HL-60 (cell line): Measurements from ENCODE around the gene GRK7.

Experiments used
- DNase-seq, 2 experiments: peaks; one replicate each; pipeline ENCODE4 v3.0.0-alpha.2; 2010 to 2020; ENCODE audit warnings: low read depth in 1 of 2, low spot score in 1 of 2
- H3K27ac ChIP-seq: fragments of 250-450 bp; sonication (Bioruptor Pico); replicated peaks from 2 replicates; pipeline ENCODE4 v1.5.1; 2020; ENCODE audit warnings: mild to moderate bottlenecking, moderate library complexity
- H3K27me3 ChIP-seq: fragments of 250-450 bp; sonication (Bioruptor Pico); 2 replicates; pipeline ENCODE4 v1.5.1; 2021; ENCODE audit warnings: mild to moderate bottlenecking, moderate library complexity; ENCODE audit not compliant: insufficient read depth, poor library complexity, severe bottlenecking
- H3K4me3 ChIP-seq: replicated peaks from 2 replicates; pipeline ENCODE4 v1.5.1; 2011; ENCODE audit warnings: mild to moderate bottlenecking, control low read depth, low read length; ENCODE audit not compliant: insufficient read depth
- GABPA ChIP-seq: IDR thresholded peaks from 2 replicates; pipeline ENCODE4 v1.6.1; 2012; ENCODE audit warnings: low read depth
- POLR2AphosphoS5 ChIP-seq: IDR thresholded peaks from 2 replicates; pipeline ENCODE4 v1.6.1; 2012; ENCODE audit warnings: low read depth
- SPI1 ChIP-seq: IDR thresholded peaks from 2 replicates; pipeline ENCODE4 v1.6.1; 2012; ENCODE audit warnings: low read depth, mild to moderate bottlenecking, borderline replicate concordance
- TF ChIP-seq, protein P1 (sequence below): IDR thresholded peaks from 2 replicates; pipeline ENCODE4 v1.6.1; 2012; ENCODE audit warnings: low read depth; ENCODE audit not compliant: insufficient replicate concordance
- TF ChIP-seq, protein P2 (sequence below): IDR thresholded peaks from one replicate; pipeline ENCODE4 v1.5.1; 2011; ENCODE audit warnings: low read length, control low read depth, inconsistent platforms; ENCODE audit not compliant: insufficient read depth

GRK7 gene

DNA sequence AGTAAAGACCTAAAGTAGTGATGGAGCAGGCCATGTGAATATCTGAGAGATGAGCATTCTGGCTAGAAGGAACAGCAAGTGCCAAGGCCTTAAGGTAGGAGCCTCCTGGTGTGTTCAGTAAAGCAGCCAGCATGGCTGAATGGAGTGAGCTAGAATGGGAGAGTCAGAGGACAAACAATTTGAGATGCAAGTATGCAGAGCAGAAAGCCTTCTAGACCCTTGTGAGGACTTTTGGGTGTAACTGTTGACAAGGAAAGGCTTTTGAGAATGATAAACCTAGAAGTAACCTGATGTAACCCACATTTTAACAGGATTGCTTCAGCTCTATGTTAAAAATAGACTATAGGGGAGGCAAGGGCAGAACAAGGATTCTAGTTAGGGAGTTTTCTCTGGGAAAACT, 40.0 kb upstream of the GRK7 start:
- DNase-seq, result no peak
- no peak overlapping the region for H3K4me3 ChIP-seq
- no peak overlapping the region for H3K27ac ChIP-seq
- TF ChIP-seq GABPA, result no peak
- TF ChIP-seq POLR2AphosphoS5, result no peak
- TF ChIP-seq, protein P1, sequence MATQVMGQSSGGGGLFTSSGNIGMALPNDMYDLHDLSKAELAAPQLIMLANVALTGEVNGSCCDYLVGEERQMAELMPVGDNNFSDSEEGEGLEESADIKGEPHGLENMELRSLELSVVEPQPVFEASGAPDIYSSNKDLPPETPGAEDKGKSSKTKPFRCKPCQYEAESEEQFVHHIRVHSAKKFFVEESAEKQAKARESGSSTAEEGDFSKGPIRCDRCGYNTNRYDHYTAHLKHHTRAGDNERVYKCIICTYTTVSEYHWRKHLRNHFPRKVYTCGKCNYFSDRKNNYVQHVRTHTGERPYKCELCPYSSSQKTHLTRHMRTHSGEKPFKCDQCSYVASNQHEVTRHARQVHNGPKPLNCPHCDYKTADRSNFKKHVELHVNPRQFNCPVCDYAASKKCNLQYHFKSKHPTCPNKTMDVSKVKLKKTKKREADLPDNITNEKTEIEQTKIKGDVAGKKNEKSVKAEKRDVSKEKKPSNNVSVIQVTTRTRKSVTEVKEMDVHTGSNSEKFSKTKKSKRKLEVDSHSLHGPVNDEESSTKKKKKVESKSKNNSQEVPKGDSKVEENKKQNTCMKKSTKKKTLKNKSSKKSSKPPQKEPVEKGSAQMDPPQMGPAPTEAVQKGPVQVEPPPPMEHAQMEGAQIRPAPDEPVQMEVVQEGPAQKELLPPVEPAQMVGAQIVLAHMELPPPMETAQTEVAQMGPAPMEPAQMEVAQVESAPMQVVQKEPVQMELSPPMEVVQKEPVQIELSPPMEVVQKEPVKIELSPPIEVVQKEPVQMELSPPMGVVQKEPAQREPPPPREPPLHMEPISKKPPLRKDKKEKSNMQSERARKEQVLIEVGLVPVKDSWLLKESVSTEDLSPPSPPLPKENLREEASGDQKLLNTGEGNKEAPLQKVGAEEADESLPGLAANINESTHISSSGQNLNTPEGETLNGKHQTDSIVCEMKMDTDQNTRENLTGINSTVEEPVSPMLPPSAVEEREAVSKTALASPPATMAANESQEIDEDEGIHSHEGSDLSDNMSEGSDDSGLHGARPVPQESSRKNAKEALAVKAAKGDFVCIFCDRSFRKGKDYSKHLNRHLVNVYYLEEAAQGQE, result no peak
- TF ChIP-seq SPI1, result no peak
- no peaks in the 10 kb centered on the region for H3K27me3 ChIP-seq

DNA sequence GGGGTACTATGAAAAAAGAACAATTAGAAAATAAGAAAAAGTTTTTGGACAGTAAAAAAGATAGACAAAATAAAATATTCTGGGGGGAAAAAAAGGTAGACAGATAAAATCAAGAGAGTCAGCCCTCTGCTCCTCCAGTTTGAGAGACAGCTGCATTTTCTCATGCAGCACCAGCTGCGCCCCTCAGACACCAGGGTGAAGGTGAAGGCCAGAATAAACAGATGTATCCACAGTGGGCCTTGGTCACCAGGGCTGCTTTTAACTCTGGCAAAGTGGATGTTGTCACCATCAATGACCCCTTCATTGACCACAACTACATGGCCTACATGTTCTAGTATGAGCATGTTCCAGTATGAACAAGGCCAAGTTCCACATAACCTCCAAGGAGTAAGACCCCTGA, 39.0 kb upstream of the GRK7 start:
- no peak for DNase-seq
- Histone ChIP-seq H3K4me3 (no peak overlapping the region), H3K27ac (no peak overlapping the region), H3K27me3 (no peaks in the 10 kb centered on the region)
- TF ChIP-seq SPI1 (no peak), GABPA (no peak)

DNA sequence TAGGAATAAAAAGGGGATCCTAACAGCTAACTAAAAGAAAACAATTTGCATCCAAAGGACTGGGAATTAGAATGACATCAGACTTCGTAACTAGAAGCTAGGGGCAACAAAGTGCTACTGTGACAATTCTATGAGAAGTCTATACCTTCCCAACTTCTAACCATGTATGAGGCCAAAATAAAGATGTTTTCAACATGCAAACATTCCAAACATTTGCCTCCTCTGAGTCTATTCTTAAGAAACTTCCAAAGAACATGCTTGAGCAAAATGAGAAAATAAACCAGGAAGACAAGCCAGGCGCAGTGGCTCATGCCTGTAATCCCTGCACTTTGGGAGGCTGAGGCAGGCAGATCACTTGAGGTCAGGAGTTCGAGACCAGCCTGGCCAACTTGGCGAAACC, 38.2 kb upstream of the GRK7 start:
- H3K4me3 ChIP-seq, result no peak overlapping the region
- no peaks in the 10 kb centered on the region for H3K27me3 ChIP-seq
- no peak for DNase-seq
- no peak overlapping the region for H3K27ac ChIP-seq
- TF ChIP-seq GABPA (no peak), SPI1 (no peak), POLR2AphosphoS5 (no peak)
- TF ChIP-seq, protein P2, sequence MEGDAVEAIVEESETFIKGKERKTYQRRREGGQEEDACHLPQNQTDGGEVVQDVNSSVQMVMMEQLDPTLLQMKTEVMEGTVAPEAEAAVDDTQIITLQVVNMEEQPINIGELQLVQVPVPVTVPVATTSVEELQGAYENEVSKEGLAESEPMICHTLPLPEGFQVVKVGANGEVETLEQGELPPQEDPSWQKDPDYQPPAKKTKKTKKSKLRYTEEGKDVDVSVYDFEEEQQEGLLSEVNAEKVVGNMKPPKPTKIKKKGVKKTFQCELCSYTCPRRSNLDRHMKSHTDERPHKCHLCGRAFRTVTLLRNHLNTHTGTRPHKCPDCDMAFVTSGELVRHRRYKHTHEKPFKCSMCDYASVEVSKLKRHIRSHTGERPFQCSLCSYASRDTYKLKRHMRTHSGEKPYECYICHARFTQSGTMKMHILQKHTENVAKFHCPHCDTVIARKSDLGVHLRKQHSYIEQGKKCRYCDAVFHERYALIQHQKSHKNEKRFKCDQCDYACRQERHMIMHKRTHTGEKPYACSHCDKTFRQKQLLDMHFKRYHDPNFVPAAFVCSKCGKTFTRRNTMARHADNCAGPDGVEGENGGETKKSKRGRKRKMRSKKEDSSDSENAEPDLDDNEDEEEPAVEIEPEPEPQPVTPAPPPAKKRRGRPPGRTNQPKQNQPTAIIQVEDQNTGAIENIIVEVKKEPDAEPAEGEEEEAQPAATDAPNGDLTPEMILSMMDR, result no peak
- TF ChIP-seq, protein P1, result no peak

DNA sequence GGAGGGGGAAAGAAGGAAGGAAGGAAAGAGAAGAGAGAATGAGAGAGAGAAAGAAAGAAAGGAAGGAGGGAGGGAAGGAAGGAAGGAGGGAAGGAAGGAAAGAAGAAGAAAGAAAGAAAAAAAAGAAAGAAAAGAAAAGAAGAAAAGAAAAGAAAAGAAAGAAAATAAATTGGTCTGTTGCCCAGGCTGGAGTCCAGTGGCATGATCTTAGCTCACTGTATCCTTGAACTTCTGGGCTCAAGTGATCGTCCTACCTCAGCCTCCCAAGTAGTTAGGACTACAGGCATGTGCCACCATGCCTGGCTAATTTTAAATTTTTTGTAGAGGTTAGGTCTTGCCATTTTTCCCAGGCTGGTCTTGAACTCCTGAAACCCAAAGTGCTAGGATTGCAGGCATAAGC, 36.7 kb upstream of the GRK7 start:
- TF ChIP-seq GABPA (no peak), SPI1 (no peak), POLR2AphosphoS5 (no peak)
- TF ChIP-seq, protein P1, result no peak
- TF ChIP-seq, protein P2, result no peak
- no peak overlapping the region for H3K4me3 ChIP-seq
- H3K27ac ChIP-seq, result no peak overlapping the region
- DNase-seq, result no peak
- H3K27me3 ChIP-seq, result no peaks in the 10 kb centered on the region
